GM10266 (cell line): Measurements from ENCODE around the gene ZNF536.

ENCODE experiments used
- DNase-seq: peaks from one replicate; pipeline ENCODE4 v3.0.0; 2012; ENCODE audit errors: extremely low spot score
- CTCF ChIP-seq: IDR thresholded peaks from 2 replicates; pipeline ENCODE4 v1.5.1; 2012; ENCODE audit warnings: mild to moderate bottlenecking, low read depth; ENCODE audit not compliant: control insufficient read depth, insufficient read depth; ENCODE audit errors: missing control alignments

The ZNF536 gene

GRCh38 chr19:30546332-30546731 is 174.1 kb downstream of the ZNF536 start:
- DNase-seq = no peak
- TF ChIP-seq CTCF = no peak

GRCh38 chr19:30547246-30547645 is 175.1 kb downstream of the ZNF536 start:
- DNase-seq = no peak
- TF ChIP-seq CTCF = no peak

- no peak for TF ChIP-seq CTCF
- DNase-seq = no peak
Observed at GRCh38 chr19:30549151-30549550, 177.0 kb downstream of the ZNF536 start.

GRCh38 chr19:30551271-30551670 is 179.1 kb downstream of the ZNF536 start:
- no peak for TF ChIP-seq CTCF
- no peak for DNase-seq

DNA sequence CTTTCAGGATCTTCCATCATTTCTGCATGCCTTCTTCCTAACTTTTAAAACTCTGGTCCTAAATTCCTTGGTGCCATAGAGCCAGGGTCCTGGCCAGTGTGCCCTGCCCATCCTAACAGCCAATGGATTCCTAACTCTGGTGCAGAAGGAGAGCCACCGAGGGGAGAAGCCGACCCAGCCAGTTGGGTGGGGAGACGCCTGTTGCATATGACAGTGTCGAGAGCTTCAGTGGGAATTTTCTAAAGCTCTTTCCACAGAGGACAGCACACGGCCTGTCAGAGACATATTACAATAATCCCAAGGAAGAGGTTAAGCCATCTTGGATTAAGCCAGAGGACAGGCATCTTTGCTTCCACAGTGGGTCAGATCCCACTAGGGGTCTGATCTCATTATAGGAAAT is 180.4 kb downstream of the ZNF536 start:
- TF ChIP-seq CTCF = no peak
- no peak for DNase-seq

DNA sequence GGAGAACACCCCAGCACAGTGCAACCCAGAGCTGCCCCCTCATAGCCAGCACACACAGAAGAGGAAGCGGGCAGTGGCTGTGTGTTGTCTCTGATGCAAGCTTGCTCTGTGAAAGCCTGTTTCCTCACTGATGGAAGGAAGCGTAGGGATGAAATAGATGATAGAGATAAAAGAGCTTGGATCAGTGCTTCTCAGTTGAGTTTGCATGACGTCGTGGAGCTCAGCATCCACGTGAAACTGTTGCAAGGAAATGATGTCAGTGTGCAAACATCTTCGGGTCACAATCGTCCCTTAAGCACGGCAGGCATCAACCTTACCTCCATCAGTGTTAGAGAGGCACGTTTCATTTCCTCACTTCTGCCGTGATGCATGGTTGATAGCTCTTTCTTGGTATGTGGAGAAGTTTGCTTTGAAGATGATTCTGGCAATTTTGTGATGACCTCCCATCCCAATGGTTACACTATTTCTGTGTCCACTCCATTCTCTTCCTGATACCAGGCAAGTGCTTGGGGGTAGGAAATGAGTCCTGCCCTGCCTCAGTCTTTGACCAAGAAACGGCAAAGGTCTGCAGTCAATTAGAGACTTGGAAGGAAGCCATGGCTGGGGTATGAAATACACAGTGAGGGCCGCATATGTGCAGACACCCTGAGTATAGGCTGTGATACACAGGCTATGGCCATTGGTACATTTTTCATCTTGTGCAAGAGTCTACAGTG is 183.0 kb downstream of the ZNF536 start:
- TF ChIP-seq CTCF = no peak
- DNase-seq = no peak

GRCh38 chr19:30555791-30556110 is 183.6 kb downstream of the ZNF536 start:
- DNase-seq = no peak
- no peak for TF ChIP-seq CTCF
